NCI-H526 treated with DMSO at 0.1 percent for 48 hours (cell line): ENCODE measurements around the gene GALNS.

Experiments used
- DNase-seq: peaks from one replicate; lab custom pipeline; 2025; lab: John Stamatoyannopoulos, UW

The GALNS gene

DNA sequence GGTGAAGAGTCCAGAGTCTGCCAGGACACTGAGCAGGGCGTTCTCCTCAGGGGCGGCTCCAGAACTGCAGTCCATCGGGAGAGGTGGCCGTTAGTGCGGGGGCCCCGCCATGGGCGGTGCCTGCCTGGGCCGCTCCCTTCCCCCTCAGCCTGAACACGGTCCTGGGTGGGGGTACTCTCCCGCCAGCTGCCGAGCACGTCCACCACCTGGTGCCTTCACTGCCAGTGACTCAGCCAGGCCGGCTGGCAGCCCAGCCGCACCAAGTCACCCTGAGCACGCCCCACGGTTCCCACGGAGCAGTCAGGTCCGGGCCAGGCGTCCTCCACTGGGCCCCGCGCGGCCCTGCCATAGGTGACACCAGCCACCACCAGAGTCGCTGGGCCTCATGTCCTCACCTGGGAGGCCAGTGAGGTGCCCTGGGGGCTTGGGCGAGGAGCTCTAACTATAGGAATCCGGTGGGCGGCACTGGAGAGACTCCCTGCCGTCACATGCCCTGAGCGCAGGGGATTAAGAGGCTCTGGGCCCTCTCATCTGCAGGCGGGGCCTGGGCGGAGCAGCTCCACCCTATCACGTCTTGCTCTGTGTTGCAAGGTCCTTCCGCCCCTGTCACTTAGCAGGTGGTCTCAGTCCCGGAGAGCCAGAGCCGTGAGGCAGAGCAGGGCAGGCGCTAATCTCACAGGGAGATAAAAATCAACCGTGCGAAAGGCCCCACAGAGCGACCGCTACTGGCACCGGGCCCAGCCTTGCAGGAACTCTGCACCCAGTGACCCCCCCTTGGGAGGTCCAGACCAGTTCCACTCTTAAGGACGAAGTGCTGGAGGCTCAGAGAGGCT is 86.1 kb downstream of the GALNS start:
- DNase-seq, result peak; percentile 37

DNA sequence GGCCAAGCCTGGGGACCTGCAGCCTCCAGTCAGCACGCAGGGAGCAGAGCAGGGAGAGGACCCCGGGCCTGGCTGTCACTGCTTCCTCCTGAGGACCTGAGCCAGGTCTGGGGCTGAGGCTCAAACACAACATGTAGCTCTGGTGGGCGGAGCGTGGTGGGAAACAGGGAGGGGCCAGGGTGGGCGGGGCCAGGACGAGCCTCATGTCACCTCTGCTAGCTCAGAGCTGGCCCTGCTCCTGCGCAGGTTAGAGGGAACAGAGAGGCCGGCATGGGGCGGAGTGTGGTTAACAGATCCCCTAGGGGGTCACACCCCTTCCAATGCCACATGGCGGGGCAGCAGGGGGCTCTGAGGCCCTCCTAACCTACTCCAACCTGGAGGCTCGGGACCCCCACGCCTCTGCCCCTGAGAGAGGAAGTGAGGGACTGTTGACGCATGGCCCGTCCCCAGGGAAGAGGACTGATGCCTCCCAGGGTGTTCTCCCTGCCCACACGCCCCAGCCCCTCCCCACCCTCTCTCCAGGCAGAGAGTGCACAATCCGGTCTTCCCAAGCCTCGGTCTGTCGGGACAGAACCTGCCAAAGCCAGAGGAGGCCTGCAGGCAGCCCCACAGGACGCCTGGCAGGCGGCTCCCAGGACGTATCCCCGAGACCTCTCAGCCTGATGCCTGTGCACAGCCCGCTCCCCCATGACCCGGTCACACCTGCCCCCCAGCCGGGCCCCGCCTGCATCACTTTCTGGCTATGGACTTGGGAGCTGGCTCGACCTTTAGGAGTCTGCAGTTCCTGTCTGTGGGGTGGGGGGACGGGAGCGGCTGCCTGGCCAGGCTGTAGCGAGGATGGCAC is 86.9 kb downstream of the GALNS start:
- DNase-seq, result peak; percentile 9

- no peak for DNase-seq
Observed at GRCh38 chr16:88768071-88768783, 88.5 kb downstream of the GALNS start.

GRCh38 chr16:88767546-88768070 is 89.1 kb downstream of the GALNS start:
- no peak for DNase-seq

DNA sequence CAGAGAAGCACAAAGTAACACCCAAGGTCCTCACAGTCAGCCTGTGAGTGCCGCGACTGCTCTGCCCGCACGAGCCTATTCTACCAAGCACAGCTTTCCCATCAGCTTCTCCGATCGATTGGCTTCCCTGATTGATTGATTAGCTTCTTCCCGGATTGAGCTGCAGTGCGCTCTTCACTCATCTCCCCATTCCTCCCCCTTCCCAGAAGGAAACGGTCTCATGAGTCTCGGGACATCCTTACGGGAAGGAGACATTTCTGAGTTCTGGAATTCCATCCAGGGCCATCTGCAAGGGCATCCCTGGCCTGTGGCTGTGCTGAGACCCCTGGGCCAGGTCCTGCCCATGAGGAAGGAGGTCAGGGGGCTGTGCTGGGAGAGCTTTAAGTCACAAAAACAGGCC is 89.8 kb downstream of the GALNS start:
- DNase-seq, result no peak

DNA sequence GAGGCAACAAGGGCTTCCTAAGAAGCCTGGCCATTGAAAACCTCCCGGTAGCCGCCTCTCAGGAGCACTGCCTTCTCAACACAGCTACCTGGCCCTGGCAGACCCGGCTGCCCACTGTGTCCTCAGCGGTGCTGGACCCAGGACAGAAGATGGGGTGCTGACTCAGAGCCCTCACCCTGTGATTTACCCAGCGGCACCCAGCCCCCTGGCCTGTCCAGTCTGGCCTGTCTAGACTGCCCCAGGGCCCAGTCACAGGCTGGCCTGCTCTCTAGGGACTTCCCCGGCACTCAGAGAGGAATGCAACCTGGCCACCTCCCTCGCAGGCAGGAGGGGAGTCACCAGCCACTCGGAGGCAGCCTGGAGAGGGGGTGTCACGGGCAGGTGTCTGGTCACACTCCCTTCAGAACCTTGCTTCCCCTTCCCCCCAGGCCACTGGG is 91.8 kb downstream of the GALNS start:
- no peak for DNase-seq

DNA sequence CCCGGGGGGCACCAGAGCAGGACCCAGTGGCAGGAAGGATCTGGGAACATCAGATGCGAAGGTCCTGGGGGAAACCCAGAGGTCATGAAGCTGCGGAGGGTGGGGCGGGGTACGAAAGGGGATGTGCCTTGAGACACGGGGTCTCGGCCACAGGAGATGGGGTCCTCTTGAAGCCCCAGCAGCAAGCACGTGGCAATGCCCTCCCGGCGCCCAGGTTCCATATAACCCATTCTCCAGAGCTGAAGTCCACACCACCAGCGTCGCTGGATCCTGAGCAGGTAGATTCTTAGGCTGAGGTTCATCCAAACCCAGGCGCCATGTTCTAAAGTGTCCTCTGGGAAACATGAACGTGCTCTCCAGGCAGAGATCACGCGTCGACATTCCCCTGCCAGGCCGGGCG is 92.7 kb downstream of the GALNS start:
- no peak for DNase-seq
